Activated T-cell treated with anti-CD3 and anti-CD28 coated beads for 48 hours (primary cell): Measurements from ENCODE around the gene MRPL46.
"Not testable (repeated sequence)": the region's sequence is repeated elsewhere in the genome, so short reads cannot be mapped to it uniquely, and the experiment has no call there.

ENCODE experiments used
- DNase-seq: peaks from one replicate; pipeline ENCODE4 v3.0.0-alpha.2; 2020; ENCODE audit warnings: low read depth

The MRPL46 gene

DNA sequence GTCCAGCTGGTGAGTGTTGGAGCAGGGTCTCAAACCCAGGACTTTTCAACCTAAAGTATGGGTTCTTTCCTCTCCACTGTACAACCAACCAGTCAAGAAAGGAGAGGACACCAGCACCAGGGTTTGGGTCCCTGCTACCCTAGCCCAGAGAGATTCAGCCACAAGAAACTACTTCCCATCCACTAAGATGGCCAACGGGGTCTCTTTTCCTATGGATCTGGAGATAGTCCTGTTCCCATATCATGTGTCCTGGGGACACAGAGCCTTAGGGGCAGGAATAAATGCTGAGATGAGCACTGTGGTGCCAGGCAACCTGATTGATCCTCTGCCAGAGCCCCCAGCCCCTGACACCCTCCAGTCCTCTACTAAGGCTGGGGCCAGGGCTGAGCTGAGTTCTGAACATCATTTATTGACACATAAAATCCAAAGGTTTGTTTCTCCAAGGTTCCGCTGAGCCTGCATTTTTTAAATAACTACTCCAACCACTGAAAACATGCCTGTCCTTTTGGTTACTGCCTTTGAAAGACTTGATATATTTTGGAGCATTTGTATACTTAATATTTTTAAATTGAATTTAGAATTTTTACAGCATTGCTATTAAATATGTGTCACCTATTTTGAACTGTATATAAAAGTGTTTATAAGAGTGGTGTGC is 26.0 kb downstream of the MRPL46 start:
- DNase-seq = no peak

DNA sequence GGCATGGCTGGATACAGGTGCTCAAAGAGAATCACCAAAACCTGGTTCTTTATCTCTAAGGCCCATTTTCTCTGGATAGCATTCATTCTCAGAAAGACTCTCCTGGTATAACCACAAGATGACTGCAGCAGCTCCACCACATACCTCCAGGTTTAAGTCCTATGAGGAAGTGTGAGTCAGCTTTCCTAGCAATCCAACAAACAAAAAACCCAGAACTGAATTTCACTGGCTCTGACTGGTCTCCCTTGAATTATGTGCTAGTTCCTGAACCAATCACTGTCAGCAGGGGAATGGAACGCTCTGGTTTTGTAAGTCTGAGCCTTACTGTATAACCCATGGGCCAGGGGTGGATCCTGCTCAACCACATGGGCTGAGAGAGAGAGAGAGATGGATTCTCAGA is 27.2 kb downstream of the MRPL46 start:
- no peak for DNase-seq

DNA sequence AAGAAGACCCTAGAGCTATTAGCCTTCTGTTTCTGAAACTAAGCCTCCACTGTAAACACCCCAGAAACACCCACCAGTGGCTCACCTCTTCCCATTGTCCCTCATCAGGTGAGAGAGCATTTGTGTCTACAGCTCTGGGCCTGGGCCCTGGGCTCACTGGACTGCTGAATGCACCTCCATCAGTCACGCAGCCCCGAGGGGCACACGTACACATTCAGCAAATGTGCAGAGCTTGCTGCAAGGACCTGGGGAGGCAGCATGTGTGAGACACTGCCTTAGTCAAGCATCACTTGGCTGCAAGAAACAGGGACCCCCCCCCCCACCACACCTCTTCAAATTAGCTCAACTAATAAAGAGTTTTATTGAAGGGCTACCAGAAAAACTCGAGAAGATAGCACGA is 29.0 kb downstream of the MRPL46 start:
- no peak for DNase-seq

DNA sequence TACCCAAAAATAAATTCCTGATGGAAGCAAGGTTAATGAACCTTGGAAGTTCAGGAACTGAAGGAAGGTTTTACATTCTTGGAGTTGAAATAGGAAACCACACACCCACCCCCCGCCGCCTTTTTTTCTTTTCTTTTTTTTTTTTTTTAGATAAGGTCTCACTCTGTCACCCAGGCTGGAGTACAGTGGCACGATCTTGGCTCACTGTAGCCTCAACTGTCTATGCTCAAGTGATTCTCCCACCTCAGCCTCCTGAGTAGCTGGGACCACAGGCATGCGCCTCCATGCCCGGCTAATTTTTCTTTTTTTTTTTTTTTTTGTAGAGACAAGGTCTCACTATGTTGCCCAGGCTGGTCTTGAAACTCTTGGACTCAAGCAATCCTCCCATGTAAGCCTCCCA is 33.1 kb downstream of the MRPL46 start:
- not testable (repeated sequence) for DNase-seq

DNA sequence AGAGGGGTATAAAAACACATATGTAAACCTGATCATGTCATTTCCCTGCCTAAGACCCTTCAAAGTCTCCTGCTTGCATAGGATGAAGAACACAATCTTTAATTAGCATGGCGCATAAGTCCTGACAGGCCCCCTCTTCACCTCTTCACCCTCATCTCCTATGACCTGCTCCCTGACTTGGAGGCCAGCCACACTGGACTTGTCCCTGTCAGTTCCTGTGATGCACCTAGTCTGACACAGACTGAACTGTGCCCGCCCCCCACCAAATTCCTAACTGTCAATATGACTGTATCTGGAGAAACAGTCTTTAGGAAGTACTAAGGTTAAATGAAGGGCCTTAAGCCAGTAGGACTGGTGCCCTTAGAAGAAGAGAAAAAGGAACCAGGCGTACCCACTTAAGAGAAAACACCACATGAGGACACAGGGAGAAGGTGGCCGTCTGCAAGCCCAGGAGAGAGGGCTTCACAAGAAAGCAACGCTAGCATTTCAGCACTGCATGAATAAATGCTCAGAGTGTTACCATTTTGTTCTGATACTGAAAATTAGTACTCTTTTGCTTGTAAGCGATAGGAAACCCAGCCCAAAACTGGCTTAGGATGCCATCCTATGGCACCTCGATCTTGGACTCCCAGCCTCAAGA is 34.0 kb downstream of the MRPL46 start:
- DNase-seq = no peak

DNA sequence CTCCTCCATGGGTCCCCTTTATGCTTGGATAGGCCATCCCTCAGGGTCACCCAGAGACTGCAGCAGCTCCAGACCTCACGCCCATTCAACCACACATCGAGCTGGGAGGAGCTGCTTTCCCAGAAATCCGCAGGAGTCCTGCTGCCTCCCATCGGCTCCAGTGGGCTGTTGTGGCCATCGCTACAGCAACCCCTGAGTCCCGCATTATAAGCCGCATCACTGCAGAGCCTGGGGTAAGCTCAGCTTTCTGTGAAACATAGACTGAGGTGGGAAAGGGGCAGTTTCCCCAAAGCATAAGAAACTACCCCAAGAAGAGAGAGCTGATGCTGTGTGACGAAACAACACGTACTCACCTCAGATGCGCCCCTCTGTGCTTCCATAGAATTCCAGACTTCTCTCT is 35.7 kb downstream of the MRPL46 start:
- DNase-seq = no peak

DNA sequence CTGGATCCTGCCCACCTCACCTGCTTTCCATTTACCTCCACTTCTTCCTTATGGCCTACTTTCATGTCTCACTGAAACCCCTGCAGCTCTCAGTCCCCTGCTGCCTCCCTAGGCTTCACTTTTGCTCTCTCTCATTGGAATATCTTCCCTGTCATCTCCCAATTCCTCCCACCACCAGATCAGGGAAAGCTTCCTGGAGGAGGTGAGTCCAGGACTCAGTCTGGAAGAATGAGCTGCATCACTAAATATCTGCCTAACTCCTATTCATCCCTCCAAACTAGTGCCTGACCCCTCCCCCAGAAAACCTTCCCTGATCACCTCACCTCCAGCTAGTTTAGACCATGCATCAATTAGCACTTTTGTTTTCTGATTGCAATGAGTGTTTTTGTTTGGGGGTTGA is 37.1 kb downstream of the MRPL46 start:
- DNase-seq = no peak

DNA sequence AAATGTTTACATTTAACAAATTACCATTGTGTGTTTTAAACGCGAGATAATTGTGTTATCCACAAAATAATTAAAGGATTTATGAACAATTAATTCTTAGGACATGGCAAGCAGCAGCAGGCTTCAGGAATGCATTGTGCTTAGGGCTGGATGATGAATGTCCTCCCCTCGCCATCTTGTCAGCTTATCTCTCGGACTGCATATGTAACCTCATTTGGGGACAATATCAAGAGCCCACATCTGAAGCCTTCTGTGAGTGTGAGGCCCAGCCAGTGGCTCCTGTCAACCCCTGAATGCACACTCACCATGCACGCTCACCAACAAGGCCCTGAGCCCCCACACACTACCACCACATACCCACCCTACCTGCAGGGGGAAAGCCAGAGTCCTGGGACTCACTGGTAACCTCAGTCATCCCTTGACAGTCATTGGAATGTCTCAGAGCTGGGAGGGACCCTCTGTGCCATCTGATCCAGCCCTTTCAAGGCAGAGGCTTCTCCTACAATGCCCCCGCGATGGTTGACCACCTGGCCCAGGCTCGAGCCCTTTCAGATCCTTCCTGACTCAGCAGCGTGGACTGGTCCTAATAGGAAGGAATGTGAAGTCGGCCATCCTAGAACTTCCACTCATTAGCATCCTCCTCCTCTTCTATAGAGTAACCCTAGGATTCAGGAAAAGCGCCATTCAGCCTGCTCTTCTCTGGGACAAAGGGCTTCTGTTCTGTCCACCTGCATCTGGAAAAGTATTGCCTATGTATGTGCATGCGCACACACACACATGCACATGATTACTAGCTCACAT is 38.2 kb downstream of the MRPL46 start:
- no peak for DNase-seq

DNA sequence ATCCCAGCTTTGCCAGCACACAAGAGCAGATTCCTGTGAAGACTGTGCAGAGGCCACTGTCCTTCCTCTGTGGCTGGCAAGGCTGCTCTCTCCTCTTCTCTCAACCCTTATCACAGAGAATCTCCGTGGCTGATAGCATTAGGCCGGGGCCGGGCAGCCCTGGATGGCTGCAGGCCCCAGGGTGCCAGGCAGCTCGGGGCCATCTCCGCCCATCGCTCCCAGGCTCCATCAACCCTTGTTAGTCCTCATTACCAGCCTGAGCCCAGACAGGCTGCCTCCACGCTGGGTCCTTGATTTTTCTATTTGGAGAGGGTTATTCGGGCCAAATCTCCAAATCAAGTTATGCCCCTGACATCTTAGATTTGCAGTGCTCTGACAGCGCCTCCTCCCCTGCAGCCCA is 39.1 kb downstream of the MRPL46 start:
- no peak for DNase-seq

DNA sequence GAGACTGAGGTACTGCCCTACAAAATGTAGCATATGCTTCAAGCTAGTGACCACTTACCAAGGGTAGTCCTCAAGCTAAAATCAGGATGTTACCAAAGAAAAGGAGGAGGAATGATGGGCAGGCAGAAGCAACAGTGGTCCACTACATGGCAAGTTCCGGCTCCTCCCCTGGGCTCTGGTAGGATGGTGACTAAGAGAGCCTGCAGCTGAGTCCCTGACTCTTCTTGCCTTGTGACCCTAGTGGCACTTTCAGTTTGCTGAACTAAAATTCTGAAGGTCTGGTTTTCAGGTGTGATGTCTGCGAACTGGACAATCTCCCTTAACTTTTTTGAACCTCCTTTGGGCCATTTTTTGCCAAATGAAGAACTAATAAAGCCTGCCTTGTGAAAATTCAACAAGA is 40.9 kb downstream of the MRPL46 start:
- DNase-seq = no peak

DNA sequence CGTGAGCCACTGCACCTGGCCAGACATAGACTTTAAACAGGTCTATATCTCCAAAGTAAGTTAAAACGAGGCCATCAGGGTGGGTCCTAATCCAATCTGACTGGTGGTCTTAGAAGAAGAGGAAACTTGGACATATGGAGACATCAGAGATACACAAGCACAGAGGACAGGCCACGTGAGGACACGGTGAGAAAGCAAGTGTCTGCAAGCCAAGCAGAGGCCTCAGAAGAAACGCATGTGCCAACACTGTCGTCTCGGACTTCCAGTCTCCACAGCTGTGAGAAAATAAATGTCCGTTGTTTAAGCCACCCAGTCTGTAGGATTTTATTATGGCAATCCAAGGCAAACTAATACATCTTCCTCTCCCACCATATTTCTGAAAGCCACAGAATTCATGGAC is 43.9 kb downstream of the MRPL46 start:
- no peak for DNase-seq

DNA sequence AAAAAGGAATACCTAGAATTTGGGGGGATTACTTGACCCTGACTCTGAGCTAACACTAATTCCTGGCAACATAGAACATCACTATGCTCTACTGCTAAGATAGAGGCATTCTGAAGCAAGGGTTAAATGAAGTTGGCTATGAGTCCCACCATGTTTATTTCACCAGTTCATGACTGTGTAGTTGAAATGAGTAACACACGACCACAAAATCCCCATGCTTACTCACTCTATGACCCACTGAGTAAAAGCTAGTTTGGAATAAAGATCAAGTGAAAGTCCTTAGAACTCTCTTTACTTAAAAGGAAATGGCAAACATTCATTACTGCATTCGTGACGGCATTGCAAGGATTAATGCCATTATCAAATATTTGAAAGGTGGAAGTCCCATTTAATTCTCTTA is 47.4 kb downstream of the MRPL46 start:
- no peak for DNase-seq
